Adrenal gland (tissue), 12 donors: ENCODE data around the gene SPTBN4. TPM values are rescaled to one million over a fixed set of nuclear protein-coding genes. Genes with fewer than 3 reads are reported as not detected.
A peak's percentile ranks its signal among the peaks of the same experiment; 100 is the strongest.

Source experiments
- DNase-seq, 7 donors: peaks; one replicate each; pipeline ENCODE4 v3.0.0-alpha.2; 2019 to 2020
- H3K27ac ChIP-seq, 5 donors: fragments of 200-600 bp; sonication (generic) in 4 of 5; 1 replicate in 3 of 5; 2 replicates in 2 of 5; pipeline versions ENCODE4 v1.5.1 to v1.8.0; 2016 to 2020; ENCODE audit warnings: mild to moderate bottlenecking in 1 of 5
- H3K27me3 ChIP-seq: fragments of 200-600 bp; 2 replicates; pipeline ENCODE4 v1.8.0; 2021
- H3K36me3 ChIP-seq, 2 donors: fragments of 200-600 bp; replicated peaks in 1 of 2; 1 replicate in 1 of 2; 2 replicates in 1 of 2; pipeline versions ENCODE4 v1.5.1 to v1.8.0; 2018 to 2022
- H3K4me1 ChIP-seq, 2 donors: fragments of 200-600 bp; replicated peaks in 1 of 2; 1 replicate in 1 of 2; 2 replicates in 1 of 2; pipeline versions ENCODE4 v1.5.1 to v1.8.0; 2018 to 2021
- H3K4me3 ChIP-seq, 4 donors: fragments of 200-600 bp; sonication (generic) in 3 of 4; one replicate each; pipeline ENCODE4 v1.5.1; 2016 to 2018
- H3K9me3 ChIP-seq, 3 donors: fragments of 200-600 bp; sonication (generic) in 1 of 3; replicated peaks in 1 of 3; 1 replicate in 2 of 3; 2 replicates in 1 of 3; pipeline versions ENCODE4 v1.5.1 to v1.8.0; 2016 to 2021
- CTCF ChIP-seq, 6 experiments: fragments of 450-650 bp in 4 of 6; fragments of 200-600 bp in 2 of 6; sonication (generic) in 1 of 6; IDR thresholded peaks; 1 replicate in 5 of 6; 2 replicates in 1 of 6; pipeline versions ENCODE4 v1.5.1 to v1.8.0; 2016 to 2021; ENCODE audit warnings: antibody characterized with exemption in 6 of 6, mild to moderate bottlenecking in 2 of 6, moderate library complexity in 1 of 6
- POLR2A ChIP-seq, 2 donors: fragments of 450-650 bp; IDR thresholded peaks; one replicate each; pipeline ENCODE4 v1.6.1; 2017; ENCODE audit warnings: antibody characterized with exemption in 2 of 2, mild to moderate bottlenecking in 2 of 2, moderate library complexity in 1 of 2
- WGBS, 4 donors: extraction: QIAGEN DNeasy Blood & Tissue Kit in 2 of 4; methylation state at CpG; one replicate each; pipeline versions ENCODE4 v1.1.5 to v1.1.7; 2013 to 2017; 5-methylcytosine and 5-hydroxymethylcytosine counted together
- intact Hi-C, 2 donors: fragments of 100-400 bp; cut with DNase I; formaldehyde crosslinking; loops; one replicate each; pipeline versions ENCODE4 v1.14.1 to v1.15.0; 2022 to 2023
- polyA plus RNA-seq, 3 donors: library from polyadenylated mRNA; stranded (reverse); fragments of 200-250 nt in 2 of 3; fragments of 350-450 nt in 1 of 3; fragmentation: Illumina TruSeq in 1 of 3; extraction: RNeasy Lipid Tissue Mini Kit (QIAGEN cat#74804) in 1 of 3; gene quantifications; one replicate each; pipeline ENCODE4 v1.2.3, GENCODE V29; 2013 to 2014
- total RNA-seq, 9 donors: library from RNA; depleted of rRNA in 4 of 9; stranded (reverse); fragments of >200 nt in 4 of 9; fragments of 120-200 nt in 1 of 9; fragmentation: NEBNext Ultra II Directional in 1 of 9; extraction: Animal tissue kit (Norgen Biotek cat#: 25700) in 1 of 9; gene quantifications; one replicate each; pipeline versions ENCODE4 v1.1.0 to v1.2.4, GENCODE V29; 2013 to 2023
- donor health status: healthy with polysubstance abuse.
- donor health status: Bipolar disorder and iron deficiency.
- donor health status: DM: yes; HTN: yes; CAD: no.
- donor health status: DM: no; HTN: no; CAD: no.
- donor health status: DM: no; HTN: no; CAD: no.
- donor health status: DM: yes; HTN: yes; CAD: no.

The SPTBN4 gene
- total and polyA plus RNA-seq, 12 donors = 0.91 to 46.7 (median 3.3) TPM

GRCh38 chr19:40565355-40565754, 98.6 kb downstream of the SPTBN4 start:
- Histone ChIP-seq H3K27ac (no peak overlapping the region), H3K9me3 (no peaks in the 10 kb centered on the region), H3K36me3 (no peaks in the 10 kb centered on the region), H3K27me3 (peaks cover 23% of the 10 kb centered on the region), H3K4me3 (no peak overlapping the region), H3K4me1 (peaks cover 3 to 14% of the 10 kb centered on the region in 2 donors)
- intact Hi-C loops = no loop called here
- no peak for DNase-seq
- WGBS, 4 donors = 58 to 85% (median 78%) methylated on average over 5 to 7 of the region's 7 CpGs
- TF ChIP-seq POLR2A (IDR thresholded peaks at IDR 0.05) (no peak), CTCF (IDR thresholded peaks at IDR 0.05) (no peak)

GRCh38 chr19:40565910-40566495, 99.2 kb downstream of the SPTBN4 start:
- DNase-seq = no peak
- peaks cover 23% of the 10 kb centered on the region for H3K27me3 ChIP-seq
- H3K9me3 ChIP-seq = no peaks in the 10 kb centered on the region
- 66 to 79% (median 75%) methylated on average over 6 to 14 of the region's 14 CpGs for WGBS, 4 donors
- peaks cover 3 to 14% of the 10 kb centered on the region in 2 donors for H3K4me1 ChIP-seq
- H3K4me3 ChIP-seq = no peak overlapping the region
- TF ChIP-seq CTCF (IDR thresholded peaks at IDR 0.05) (no peak), POLR2A (IDR thresholded peaks at IDR 0.05) (no peak)
- intact Hi-C loops = no loop called here
- H3K36me3 ChIP-seq = no peaks in the 10 kb centered on the region
- no peak overlapping the region for H3K27ac ChIP-seq

- H3K27ac ChIP-seq = no peak overlapping the region
- 21 to 35% (median 24%) methylated on average over 12 to 20 of the region's 20 CpGs for WGBS, 4 donors
- TF ChIP-seq CTCF (IDR thresholded peaks at IDR 0.05) = no peak
These were observed 100.4 kb downstream of the SPTBN4 start for GRCh38 chr19:40567040-40567749.

GRCh38 chr19:40567750-40568494, 101.1 kb downstream of the SPTBN4 start:
- peaks cover 23% of the 10 kb centered on the region for H3K27me3 ChIP-seq
- peak overlapping the region in 1 of 4 donors; percentile 41 for H3K4me3 ChIP-seq
- 4 to 26% (median 11%) methylated on average over 15 to 70 of the region's 70 CpGs for WGBS, 4 donors
- intact Hi-C loops = no loop called here
- H3K27ac ChIP-seq = no peak overlapping the region
- H3K4me1 ChIP-seq = peaks cover 3 to 14% of the 10 kb centered on the region in 2 donors
- DNase-seq = no peak
- no peak for TF ChIP-seq CTCF (IDR thresholded peaks at IDR 0.05)
- TF ChIP-seq POLR2A (IDR thresholded peaks at IDR 0.05) = no peak
- H3K36me3 ChIP-seq = no peaks in the 10 kb centered on the region
- no peaks in the 10 kb centered on the region for H3K9me3 ChIP-seq

More at GRCh38 chr19:40567040-40567749, 100.4 kb downstream of the SPTBN4 start:
- intact Hi-C loops = no loop called here
- Histone ChIP-seq H3K9me3 (no peaks in the 10 kb centered on the region), H3K27me3 (peaks cover 23% of the 10 kb centered on the region), H3K4me1 (peaks cover 3 to 14% of the 10 kb centered on the region in 2 donors), H3K4me3 (peak overlapping the region in 1 of 4 donors; percentile 41), H3K36me3 (no peaks in the 10 kb centered on the region)
- DNase-seq = peak in 1 of 7 donors; percentile 30
